Activated effector memory CD4-positive, alpha-beta T cell treated with anti-CD3 and anti-CD28 coated beads, Interleukin-2, amount 50 U/mL, for 16 hours (primary cell): ENCODE data around the gene CITED1.
A peak's percentile ranks its signal among the peaks of the same experiment; 100 is the strongest.

Experiments used
- DNase-seq: peaks from one replicate; pipeline ENCODE4 v3.0.0-alpha.2; 2020

CITED1 gene

DNA sequence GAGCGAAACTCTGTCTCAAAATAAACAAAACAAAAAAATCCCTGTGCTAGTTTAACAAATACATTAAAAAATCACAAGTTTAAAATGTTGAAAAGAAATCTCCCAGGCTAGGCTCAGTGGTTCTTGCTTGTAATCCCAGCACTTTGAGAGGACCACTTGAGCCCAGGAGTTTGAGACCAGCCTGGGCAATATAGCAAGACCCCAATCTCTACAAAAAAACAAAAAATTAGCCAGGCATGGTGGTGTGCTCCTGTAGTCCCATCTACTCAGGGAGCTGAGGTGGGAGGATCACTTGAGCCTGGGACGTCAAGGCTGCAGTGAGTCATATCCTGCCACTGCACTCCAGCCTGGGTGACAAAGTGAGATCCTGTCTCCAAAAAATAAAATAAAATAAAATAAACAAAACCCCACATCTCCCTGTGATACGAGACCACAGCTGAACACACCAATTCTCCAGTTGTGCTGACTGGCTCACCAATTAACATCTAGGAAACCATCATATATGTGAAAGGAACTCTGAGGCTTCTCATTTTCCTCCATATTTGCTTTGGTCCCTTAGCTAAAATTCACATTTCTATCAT is 36.0 kb downstream of the CITED1 start:
- DNase-seq = peak; percentile 67

DNA sequence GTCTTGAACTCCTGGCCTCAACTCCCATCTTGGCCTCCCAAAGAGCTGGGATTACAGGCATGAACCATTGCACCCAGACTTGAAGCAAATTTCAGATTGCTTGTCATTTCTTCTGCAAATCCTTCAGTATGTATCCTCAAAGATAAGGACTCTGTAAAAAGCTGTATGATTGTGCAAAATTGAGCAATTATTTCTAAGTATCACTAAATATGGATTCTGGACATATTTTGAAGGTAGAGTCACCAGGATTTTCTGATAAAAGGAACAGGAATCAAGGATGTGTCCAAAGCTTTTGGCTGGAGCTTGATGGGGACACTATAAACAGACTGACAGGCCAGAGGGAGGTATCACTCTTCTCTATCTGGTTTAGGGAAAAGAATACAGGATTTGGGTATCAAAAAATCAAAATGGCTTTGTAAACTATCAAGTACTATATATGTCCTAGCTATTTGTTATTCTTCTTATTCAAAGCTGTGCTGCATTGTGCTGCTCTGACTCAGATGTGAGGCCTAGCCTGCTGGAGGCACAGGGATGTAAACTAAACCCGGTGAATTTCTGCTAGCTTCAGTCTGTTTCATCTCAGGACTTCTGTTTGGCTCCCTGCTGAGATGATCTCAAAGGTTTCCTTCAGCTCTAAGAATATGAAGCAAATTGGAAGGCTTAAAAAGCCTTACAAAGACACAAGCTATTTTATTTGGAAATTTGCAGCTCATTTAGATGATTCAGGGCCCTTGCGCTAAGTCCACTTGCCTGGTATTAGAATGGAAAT is 36.9 kb downstream of the CITED1 start:
- no peak for DNase-seq

DNA sequence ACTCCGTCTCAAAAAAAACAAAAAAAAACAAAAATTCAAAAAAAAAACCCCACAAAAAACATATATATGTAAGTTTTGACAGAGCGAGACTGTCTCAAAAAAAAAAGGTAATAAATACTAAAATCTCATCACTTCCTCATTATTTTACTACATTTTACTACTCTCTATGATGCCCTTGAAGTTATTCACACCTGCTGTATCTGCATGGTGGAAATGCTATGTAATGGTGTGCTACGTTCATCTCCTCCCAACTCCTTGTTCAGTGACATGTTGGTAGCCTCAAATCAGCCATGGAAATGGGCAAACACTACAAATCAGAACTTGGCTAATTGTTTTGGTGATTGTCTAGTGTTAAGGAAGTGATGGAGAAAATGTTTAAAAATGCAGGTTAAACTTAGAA is 40.5 kb downstream of the CITED1 start:
- no peak for DNase-seq

DNA sequence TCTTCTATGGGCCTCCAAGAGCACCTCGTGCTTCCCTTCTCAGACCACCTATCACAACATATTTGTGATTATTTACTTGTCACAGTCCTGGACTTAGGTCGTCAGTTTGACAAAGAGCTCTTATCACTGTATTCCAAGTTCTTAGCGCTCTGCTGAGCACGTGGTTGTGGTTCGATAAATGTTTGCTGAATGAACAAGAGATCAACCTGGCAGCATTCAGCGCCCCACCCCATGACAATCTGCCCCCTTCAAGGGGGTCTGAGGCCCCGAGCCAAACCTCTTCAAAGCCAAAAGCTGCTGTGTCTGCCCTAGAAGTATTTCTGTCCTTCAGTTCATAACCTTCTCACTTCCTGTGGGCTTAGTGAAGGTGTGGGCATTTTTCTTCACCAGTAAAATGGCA is 43.6 kb downstream of the CITED1 start:
- no peak for DNase-seq

DNA sequence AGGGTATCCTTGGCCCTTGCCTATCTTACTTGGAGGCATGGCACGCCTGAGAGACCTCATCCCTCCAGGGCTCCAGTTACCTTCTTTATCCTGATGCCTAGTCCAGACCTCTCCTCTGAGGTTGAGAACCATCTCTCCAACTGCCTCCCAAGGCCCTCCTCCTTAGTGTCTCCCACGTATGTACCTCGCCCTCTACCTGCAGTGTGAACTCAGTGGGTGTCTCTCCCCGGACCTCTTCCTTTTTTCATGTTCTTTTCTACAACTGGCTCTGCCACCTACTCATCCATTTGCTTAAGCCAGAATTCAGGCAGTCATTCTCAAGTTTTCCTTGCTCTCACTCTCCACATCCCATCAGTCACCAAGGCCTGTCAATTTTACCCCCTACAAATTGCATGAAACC is 45.3 kb downstream of the CITED1 start:
- DNase-seq = no peak

DNA sequence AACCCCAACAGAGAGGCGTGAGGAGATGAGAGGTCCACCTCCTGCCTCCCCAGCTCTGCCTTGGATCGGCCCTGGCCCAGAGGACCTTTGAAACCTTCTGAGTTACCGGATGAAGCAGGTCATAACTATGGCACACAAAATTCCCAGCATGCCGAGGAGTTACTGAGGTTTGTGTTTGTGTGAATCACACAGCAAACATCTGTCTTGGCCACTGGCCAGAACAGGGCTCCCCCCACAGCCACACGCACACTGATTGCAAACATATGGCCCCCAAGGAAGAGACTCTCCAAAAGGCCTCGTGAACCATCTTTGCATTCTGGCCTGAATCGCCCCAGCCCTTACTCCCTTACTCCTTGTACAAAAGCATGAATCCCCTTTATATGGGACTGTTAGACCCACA is 47.5 kb downstream of the CITED1 start:
- no peak for DNase-seq

DNA sequence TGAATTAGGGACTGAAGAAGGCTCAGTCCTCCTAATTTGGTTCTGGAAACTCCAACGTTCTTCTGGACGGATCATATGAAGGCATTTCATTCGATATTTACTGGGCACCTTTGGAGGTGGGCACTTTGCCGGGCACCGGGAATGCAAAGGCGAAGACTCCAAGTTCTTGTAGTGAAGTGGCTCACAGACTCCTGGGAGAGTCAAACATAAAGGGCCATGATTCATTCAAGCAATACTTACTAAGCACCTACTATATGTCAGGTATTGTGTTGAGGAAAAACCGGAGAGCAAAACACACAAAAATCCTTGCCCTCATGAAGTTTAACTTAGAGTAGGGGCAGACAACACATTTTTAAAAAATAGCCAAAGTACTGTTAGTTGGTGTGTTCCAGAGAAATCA is 49.9 kb downstream of the CITED1 start:
- DNase-seq = no peak

DNA sequence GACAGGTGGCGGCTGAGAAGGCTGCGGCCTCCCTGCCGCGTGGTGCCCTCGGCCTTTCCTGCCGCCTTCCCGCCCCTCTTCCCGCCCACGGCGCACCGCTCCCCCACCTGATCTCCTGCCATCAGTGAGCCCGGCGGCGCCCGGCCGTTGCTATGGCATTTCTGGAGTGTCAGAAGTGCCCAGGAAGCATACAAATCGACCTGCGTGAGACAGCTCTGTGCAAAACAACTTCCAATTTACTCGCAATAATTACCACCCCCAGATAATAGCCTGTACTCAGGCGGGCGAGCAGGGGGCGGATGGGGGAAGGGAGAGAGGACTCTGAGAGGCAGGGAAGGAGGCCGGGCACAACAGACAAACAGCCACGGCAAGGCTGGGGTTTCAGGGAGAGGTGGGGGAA is 50.3 kb downstream of the CITED1 start:
- DNase-seq = no peak

DNA sequence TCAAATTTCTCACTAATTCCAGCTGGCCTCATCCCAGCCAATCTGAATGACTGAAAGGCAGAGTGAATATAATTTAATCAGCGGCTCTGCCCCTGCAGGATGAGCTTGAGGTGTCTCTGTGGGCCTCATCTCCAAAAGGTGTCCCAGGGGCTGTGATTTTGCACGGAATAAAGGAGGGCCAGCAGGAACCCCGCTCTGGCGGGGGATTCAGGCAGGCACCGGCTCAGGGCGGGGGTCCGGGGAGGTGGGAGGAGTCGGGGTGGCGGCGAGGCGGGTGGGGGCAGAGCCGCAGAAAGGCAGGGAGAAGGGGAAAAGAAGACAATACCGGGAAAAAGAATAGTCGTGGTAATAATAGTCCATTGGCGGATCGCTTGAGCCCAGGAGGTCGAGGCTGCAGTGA is 50.9 kb downstream of the CITED1 start:
- DNase-seq = no peak

DNA sequence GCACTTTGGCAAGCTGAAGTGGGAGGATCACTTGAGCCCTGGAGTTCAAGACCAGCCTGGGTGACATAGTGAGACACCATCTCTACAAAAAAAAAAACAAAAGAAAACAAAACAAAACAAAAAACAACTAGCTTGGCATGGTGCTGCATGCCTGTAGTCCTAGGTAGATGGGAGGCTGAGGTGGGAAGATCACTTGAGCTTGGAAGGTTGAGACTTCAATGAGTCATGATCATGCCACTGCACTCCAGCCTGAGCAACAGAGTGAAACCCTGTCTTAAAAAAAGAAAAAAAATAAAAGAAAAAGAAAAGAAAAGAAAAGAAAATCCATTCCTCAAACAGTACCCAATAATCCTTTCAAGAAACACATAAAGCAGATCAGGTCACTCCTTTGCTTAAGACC is 52.0 kb downstream of the CITED1 start:
- DNase-seq = no peak
